HepG2 (cell line): ENCODE measurements around the gene ZC3H18. TPM values are rescaled to one million over a fixed set of nuclear protein-coding genes. Genes with fewer than 3 reads are reported as not detected.

Experiments used
- BHLHE40 ChIP-seq: IDR thresholded peaks from 2 replicates; pipeline ENCODE4 v1.6.1; 2011; ENCODE audit warnings: low read length, improper control_type of control experiment
- BRCA1 ChIP-seq: sonication (generic); formaldehyde crosslinking; IDR thresholded peaks from 2 replicates; pipeline ENCODE4 v1.4.0; 2020; ENCODE audit warnings: missing genetic modification reagents
- ERF ChIP-seq: IDR thresholded peaks from 2 replicates; pipeline ENCODE4 v1.6.1; 2018; ENCODE audit warnings: missing biosample characterization, missing genetic modification reagents
- ESRRA ChIP-seq: sonication (generic); formaldehyde crosslinking; IDR thresholded peaks from 2 replicates; pipeline ENCODE4 v1.5.1; 2020; ENCODE audit warnings: mild to moderate bottlenecking, low read depth, missing genetic modification reagents
- KLF16 ChIP-seq, 2 experiments: sonication (generic) in 1 of 2; formaldehyde crosslinking in 1 of 2; IDR thresholded peaks; 2 replicates each; pipeline versions ENCODE4 v1.6.1 to v1.8.0; 2016 to 2023; ENCODE audit warnings: missing genetic modification reagents in 2 of 2, missing compliant biosample characterization in 1 of 2
- MTA1 ChIP-seq: sonication (generic); formaldehyde crosslinking; IDR thresholded peaks from 2 replicates; pipeline ENCODE4 v1.4.0; 2020; ENCODE audit warnings: missing genetic modification reagents, mild to moderate bottlenecking, borderline replicate concordance
- NFE2L2 ChIP-seq: fragments of 150-350 bp; IDR thresholded peaks from 2 replicates; pipeline ENCODE4 v1.6.1; 2014; ENCODE audit warnings: low read length
- PCBP2 ChIP-seq: fragments of 200-400 bp; formaldehyde crosslinking; optimal IDR thresholded peaks from 2 replicates; pipeline ENCODE3; 2018; ENCODE audit warnings: low read length, low read depth; ENCODE audit not compliant: poor library complexity, severe bottlenecking
- TMF1 ChIP-seq: sonication (generic); formaldehyde crosslinking; IDR thresholded peaks from 2 replicates; pipeline ENCODE4 v1.8.1; 2022; ENCODE audit warnings: low read depth, missing genetic modification reagents
- TRIM24 ChIP-seq: sonication (generic); formaldehyde crosslinking; IDR thresholded peaks from 2 replicates; pipeline ENCODE4 v1.8.0; 2022; ENCODE audit warnings: mild to moderate bottlenecking, missing genetic modification reagents
- XBP1 ChIP-seq: sonication (generic); formaldehyde crosslinking; IDR thresholded peaks from 2 replicates; pipeline ENCODE4 v1.5.0; 2020; ENCODE audit warnings: missing genetic modification reagents
- ZBTB42 ChIP-seq: sonication (generic); formaldehyde crosslinking; IDR thresholded peaks from 2 replicates; pipeline ENCODE4 v1.5.0; 2020; ENCODE audit warnings: mild to moderate bottlenecking, missing genetic modification reagents
- ZBTB49 ChIP-seq: sonication (generic); formaldehyde crosslinking; IDR thresholded peaks from 2 replicates; pipeline ENCODE4 v1.4.0; 2020; ENCODE audit warnings: missing genetic modification reagents, borderline replicate concordance
- ZBTB8A ChIP-seq: sonication (generic); formaldehyde crosslinking; IDR thresholded peaks from 2 replicates; pipeline ENCODE4 v1.4.0; 2020; ENCODE audit warnings: mild to moderate bottlenecking, low read depth, missing genetic modification reagents, borderline replicate concordance
- ZFP1 ChIP-seq: IDR thresholded peaks from 2 replicates; pipeline ENCODE4 v1.6.1; 2016
- ZFP36L2 ChIP-seq: sonication (generic); formaldehyde crosslinking; IDR thresholded peaks from 2 replicates; pipeline ENCODE4 v1.4.0; 2020; ENCODE audit warnings: missing genetic modification reagents
- ZFP62 ChIP-seq: sonication (generic); formaldehyde crosslinking; IDR thresholded peaks from 2 replicates; pipeline ENCODE4 v1.4.0; 2020; ENCODE audit warnings: missing genetic modification reagents
- ZNF20 ChIP-seq: sonication (generic); formaldehyde crosslinking; IDR thresholded peaks from 2 replicates; pipeline ENCODE4 v1.4.0; 2020; ENCODE audit warnings: mild to moderate bottlenecking, moderate library complexity, missing genetic modification reagents
- ZNF256 ChIP-seq: sonication (generic); formaldehyde crosslinking; conservative IDR thresholded peaks from 2 replicates; pipeline ENCODE4 v1.4.0; 2020; ENCODE audit warnings: missing genetic modification reagents
- ZNF276 ChIP-seq: sonication (generic); formaldehyde crosslinking; IDR thresholded peaks from 2 replicates; pipeline ENCODE4 v1.4.0; 2020; ENCODE audit warnings: mild to moderate bottlenecking, low read depth, missing genetic modification reagents
- ZNF460 ChIP-seq: sonication (generic); formaldehyde crosslinking; IDR thresholded peaks from 2 replicates; pipeline ENCODE4 v1.5.1; 2020; ENCODE audit warnings: missing genetic modification reagents, mild to moderate bottlenecking, borderline replicate concordance
- ZNF564 ChIP-seq: sonication (generic); formaldehyde crosslinking; IDR thresholded peaks from 2 replicates; pipeline ENCODE4 v1.8.1; 2023; ENCODE audit warnings: mild to moderate bottlenecking, missing genetic modification reagents
- ZNF660 ChIP-seq: sonication (generic); formaldehyde crosslinking; IDR thresholded peaks from 2 replicates; pipeline ENCODE4 v1.5.1; 2020; ENCODE audit warnings: mild to moderate bottlenecking, low read depth, missing genetic modification reagents, borderline replicate concordance
- ZNF766 ChIP-seq: sonication (generic); formaldehyde crosslinking; IDR thresholded peaks from 2 replicates; pipeline ENCODE4 v1.5.0; 2020; ENCODE audit warnings: missing genetic modification reagents, borderline replicate concordance
- ZNF883 ChIP-seq: sonication (generic); formaldehyde crosslinking; IDR thresholded peaks from 2 replicates; pipeline ENCODE4 v1.5.1; 2020; ENCODE audit warnings: mild to moderate bottlenecking, missing genetic modification reagents; ENCODE audit errors: not compliant biosample characterization
- ZSCAN20 ChIP-seq: sonication (generic); formaldehyde crosslinking; IDR thresholded peaks from 2 replicates; pipeline ENCODE4 v1.4.0; 2020; ENCODE audit warnings: missing genetic modification reagents, mild to moderate bottlenecking, borderline replicate concordance
- ZSCAN25 ChIP-seq: sonication (generic); formaldehyde crosslinking; IDR thresholded peaks from 2 replicates; pipeline ENCODE4 v1.8.0; 2022; ENCODE audit warnings: mild to moderate bottlenecking, missing genetic modification reagents
- polyA plus RNA-seq, 8 experiments: library from polyadenylated mRNA; depleted of rRNA in 3 of 8; stranded (reverse) in 7 of 8; unstranded in 1 of 8; fragments of >200 nt; fragmentation: Illumina TruSeq in 4 of 8; extraction: Trizol in 4 of 8; gene quantifications; 2 replicates each; pipeline versions ENCODE4 v1.2.1 to v1.2.3, GENCODE V29; 2011 to 2016; ENCODE audit warnings: low read depth in 4 of 8, missing spikeins in 1 of 8, mixed read lengths in 1 of 8; ENCODE audit not compliant: insufficient read depth in 1 of 8
- total RNA-seq, 5 experiments: library from RNA; depleted of rRNA; stranded (reverse); fragments of >200 nt; fragmentation: Illumina TruSeq; extraction: Trizol; gene quantifications; 2 replicates each; pipeline ENCODE4 v1.2.3, GENCODE V29; 2016; ENCODE audit warnings: low read depth in 1 of 5

The ZC3H18 gene
- total and polyA plus RNA-seq, 2 of the 13 experiments (the other 11 are each of a cell fraction or from before 2014, with no cell fraction given) = 11.2 to 27.4 TPM

- peak; percentile 100 for TF ChIP-seq ZBTB49 (CRISPR knock-in tag)
- peak; percentile 99 for TF ChIP-seq ZNF256 (CRISPR knock-in tag)
- TF ChIP-seq ZFP62 (CRISPR knock-in tag) = no peak
- TF ChIP-seq ZFP1 (CRISPR knock-in tag) = peak; percentile 99
- peak; percentile 98 for TF ChIP-seq ZNF660
- TF ChIP-seq ZNF276 (CRISPR knock-in tag) = peak; percentile 97
- TF ChIP-seq ZNF20 (CRISPR knock-in tag) = peak; percentile 97
- peak; percentile 91 for TF ChIP-seq ESRRA (CRISPR knock-in tag)
- peak; percentile 99 for TF ChIP-seq ZNF766
- TF ChIP-seq XBP1 (CRISPR knock-in tag) = peak; percentile 99
- TF ChIP-seq ZFP36L2 = peak; percentile 100
- TF ChIP-seq ERF (CRISPR knock-in tag) = peak; percentile 100
- no peak for TF ChIP-seq PCBP2
- peak; percentile 95; the same call in 1 of the 2 replicates for TF ChIP-seq ZBTB8A (CRISPR knock-in tag)
- no peak for TF ChIP-seq MTA1 (CRISPR knock-in tag)
- peak; percentile 94 to 100; a peak in 3 of 4 replicates for TF ChIP-seq KLF16 (CRISPR knock-in tag; IDR thresholded peaks at IDR 0.05)
- peak; percentile 97 for TF ChIP-seq ZNF883 (CRISPR knock-in tag)
- peak; percentile 94 for TF ChIP-seq ZSCAN25 (CRISPR knock-in tag)
- TF ChIP-seq BRCA1 (CRISPR knock-in tag) = peak; percentile 100
- TF ChIP-seq TMF1 (CRISPR knock-in tag) = peak; percentile 99
- TF ChIP-seq ZBTB42 = peak; percentile 96
- TF ChIP-seq NFE2L2 = no peak
- TF ChIP-seq ZNF460 = peak; percentile 34
- peak; percentile 97 for TF ChIP-seq ZNF564 (CRISPR knock-in tag)
- TF ChIP-seq ZSCAN20 (CRISPR knock-in tag) = peak; percentile 99
- no peak for TF ChIP-seq BHLHE40
- no peak for TF ChIP-seq TRIM24
Observed at GRCh38 chr16:88560714-88561484, 9.3 kb upstream of the ZC3H18 start (continued).
